Measurements from ENCODE around the gene CDH5. TPM values are rescaled to one million over a fixed set of nuclear protein-coding genes. Genes with fewer than 3 reads are reported as not detected.

The CDH5 gene
- total RNA-seq, 1 donor from 2014 or later = 38.3 TPM

DNA sequence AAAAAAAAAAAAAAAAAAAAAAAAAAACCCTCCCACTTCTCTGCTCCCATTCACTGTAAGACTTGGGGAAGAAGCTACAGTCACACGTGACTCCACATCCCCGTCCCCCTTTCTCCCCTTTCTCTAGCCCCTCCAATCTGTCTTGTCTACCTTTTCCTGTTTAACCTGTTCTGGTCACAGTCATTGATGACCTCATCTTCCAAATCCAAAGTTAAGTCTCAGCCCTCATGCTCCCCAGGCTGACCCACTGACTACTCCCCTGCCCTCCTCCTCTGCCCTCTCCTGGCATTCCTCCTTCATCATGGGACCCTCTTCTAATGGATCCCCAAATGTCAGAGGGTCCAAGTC is 1.6 kb upstream of the CDH5 start:
- H3K4me1 ChIP-seq = peaks cover 25% of the 10 kb centered on the region
- H3K27me3 ChIP-seq = no peaks in the 10 kb centered on the region
- DNase-seq (ENCODE audit: extremely low spot score in 2 of 2) = no peak
- H3K4me3 ChIP-seq = no peak overlapping the region
- no peak overlapping the region for H3K27ac ChIP-seq
- H3K36me3 ChIP-seq = no peaks in the 10 kb centered on the region
- intact Hi-C loops (cut with DNase I) = no loop called here
- no peaks in the 10 kb centered on the region for H3K9me3 ChIP-seq
- TF ChIP-seq POLR2A (IDR thresholded peaks at IDR 0.05) = no peak
- TF ChIP-seq, protein P1, sequence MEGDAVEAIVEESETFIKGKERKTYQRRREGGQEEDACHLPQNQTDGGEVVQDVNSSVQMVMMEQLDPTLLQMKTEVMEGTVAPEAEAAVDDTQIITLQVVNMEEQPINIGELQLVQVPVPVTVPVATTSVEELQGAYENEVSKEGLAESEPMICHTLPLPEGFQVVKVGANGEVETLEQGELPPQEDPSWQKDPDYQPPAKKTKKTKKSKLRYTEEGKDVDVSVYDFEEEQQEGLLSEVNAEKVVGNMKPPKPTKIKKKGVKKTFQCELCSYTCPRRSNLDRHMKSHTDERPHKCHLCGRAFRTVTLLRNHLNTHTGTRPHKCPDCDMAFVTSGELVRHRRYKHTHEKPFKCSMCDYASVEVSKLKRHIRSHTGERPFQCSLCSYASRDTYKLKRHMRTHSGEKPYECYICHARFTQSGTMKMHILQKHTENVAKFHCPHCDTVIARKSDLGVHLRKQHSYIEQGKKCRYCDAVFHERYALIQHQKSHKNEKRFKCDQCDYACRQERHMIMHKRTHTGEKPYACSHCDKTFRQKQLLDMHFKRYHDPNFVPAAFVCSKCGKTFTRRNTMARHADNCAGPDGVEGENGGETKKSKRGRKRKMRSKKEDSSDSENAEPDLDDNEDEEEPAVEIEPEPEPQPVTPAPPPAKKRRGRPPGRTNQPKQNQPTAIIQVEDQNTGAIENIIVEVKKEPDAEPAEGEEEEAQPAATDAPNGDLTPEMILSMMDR (IDR thresholded peaks at IDR 0.05) = no peak
- no peak for TF ChIP-seq POLR2AphosphoS5 (IDR thresholded peaks at IDR 0.05; ENCODE audit: insufficient read depth in 1 of 2, low read depth in 1 of 2)

DNA sequence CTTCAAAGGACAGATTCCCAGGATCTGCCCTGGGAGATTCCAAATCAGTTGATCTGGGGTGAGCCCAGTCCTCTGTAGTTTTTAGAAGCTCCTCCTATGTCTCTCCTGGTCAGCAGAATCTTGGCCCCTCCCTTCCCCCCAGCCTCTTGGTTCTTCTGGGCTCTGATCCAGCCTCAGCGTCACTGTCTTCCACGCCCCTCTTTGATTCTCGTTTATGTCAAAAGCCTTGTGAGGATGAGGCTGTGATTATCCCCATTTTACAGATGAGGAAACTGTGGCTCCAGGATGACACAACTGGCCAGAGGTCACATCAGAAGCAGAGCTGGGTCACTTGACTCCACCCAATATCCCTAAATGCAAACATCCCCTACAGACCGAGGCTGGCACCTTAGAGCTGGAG is 840 bp upstream of the CDH5 start:
- no peak overlapping the region for H3K4me3 ChIP-seq
- no peaks in the 10 kb centered on the region for H3K27me3 ChIP-seq
- H3K27ac ChIP-seq = no peak overlapping the region
- H3K4me1 ChIP-seq = peaks cover 25% of the 10 kb centered on the region
- no peaks in the 10 kb centered on the region for H3K9me3 ChIP-seq
- no peaks in the 10 kb centered on the region for H3K36me3 ChIP-seq
- no peak for DNase-seq (ENCODE audit: extremely low spot score in 2 of 2)
- intact Hi-C loops (cut with DNase I) = no loop called here
- TF ChIP-seq, protein P1 (IDR thresholded peaks at IDR 0.05) = no peak
- TF ChIP-seq POLR2A (IDR thresholded peaks at IDR 0.05) = no peak
- no peak for TF ChIP-seq POLR2AphosphoS5 (IDR thresholded peaks at IDR 0.05; ENCODE audit: insufficient read depth in 1 of 2, low read depth in 1 of 2)

DNA sequence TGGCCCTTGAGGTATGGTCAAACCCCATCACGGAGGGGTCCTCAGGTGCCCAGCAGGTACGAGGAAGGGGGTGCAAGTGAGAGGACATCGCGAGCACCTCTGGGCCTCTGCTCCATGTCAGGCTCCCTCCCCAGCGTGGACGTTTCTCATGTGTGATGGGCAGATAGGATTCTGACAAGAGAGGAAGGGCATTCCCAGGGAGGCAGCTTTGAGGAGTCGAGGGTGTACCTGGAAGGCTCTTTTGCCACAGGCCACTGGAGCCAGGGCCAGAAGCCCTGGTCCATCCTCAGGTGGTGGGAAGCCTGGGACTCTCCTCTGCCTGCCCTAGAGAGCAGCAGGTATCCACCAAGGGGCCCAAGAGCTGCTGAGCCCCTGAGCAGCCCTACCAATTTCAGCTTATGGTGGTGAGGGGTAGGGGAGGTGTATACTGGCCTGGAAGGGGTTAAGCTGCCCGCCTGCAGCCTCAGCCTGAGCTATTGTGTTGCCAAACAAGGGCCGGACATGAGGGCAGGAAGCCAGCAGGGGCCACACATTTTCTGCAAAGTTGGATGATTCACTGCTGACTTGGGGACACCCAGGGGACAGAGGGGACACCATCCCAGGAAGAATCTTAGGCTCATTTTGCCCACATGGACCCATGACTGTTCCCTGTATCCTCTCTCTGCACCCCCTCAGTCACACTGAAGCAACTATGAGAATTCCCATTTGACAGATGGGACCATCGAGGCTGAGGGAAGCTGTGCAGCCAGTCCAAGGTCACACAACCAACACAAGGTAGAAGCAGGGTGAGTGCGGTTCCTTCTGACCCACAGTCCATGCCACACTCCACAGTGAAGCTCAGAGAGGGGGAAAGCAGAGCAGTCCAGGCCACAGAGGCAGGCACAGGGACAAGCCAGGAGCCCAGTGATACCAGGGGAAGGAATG is 1.7 kb downstream of the CDH5 start:
- H3K27ac ChIP-seq = peak overlapping the region; percentile 16

DNA sequence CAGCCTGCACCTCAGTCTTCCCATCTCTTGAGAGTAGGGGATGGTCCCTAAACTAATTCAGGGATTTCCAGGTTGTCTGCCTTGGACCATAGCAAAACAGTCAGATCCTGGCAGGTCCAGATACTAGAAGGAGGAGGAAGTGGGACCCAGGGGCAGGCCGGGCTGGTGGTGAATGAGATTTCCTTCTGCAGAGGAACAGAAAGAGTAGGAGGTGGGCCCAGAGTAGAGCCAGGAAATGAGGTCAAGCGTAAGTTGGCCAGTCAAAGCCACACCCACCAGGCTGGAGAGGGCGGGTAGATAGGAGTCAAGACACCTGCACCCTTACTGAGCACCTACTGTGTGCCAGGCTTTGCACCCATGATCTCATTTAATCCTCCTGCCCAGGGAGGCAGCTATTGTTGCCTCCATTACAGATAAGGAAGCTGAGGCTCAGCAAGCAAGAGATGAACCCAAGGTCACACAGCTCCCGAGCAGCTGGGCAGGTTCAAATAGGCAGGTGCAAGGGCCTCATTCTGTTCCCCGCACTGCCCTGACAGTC is 2.6 kb downstream of the CDH5 start:
- TF ChIP-seq POLR2AphosphoS5 (IDR thresholded peaks at IDR 0.05; ENCODE audit: insufficient read depth in 1 of 2, low read depth in 1 of 2) (no peak), POLR2A (IDR thresholded peaks at IDR 0.05) (no peak)
- TF ChIP-seq, protein P1 (IDR thresholded peaks at IDR 0.05) = no peak
- intact Hi-C loops (cut with DNase I) = no loop called here
- Histone ChIP-seq H3K4me3 (no peak overlapping the region), H3K27me3 (no peaks in the 10 kb centered on the region), H3K9me3 (no peaks in the 10 kb centered on the region), H3K27ac (no peak overlapping the region), H3K36me3 (no peaks in the 10 kb centered on the region), H3K4me1 (peaks cover 23% of the 10 kb centered on the region)
- no peak for DNase-seq (ENCODE audit: extremely low spot score in 2 of 2)

More for the DNA sequence above, 1.7 kb downstream of the CDH5 start:
- no peak for DNase-seq (ENCODE audit: extremely low spot score in 2 of 2)
- intact Hi-C loops (cut with DNase I) = no loop called here
- Histone ChIP-seq H3K4me1 (peaks cover 25% of the 10 kb centered on the region), H3K36me3 (no peaks in the 10 kb centered on the region), H3K4me3 (peak overlapping the region; percentile 30 to 37), H3K27me3 (no peaks in the 10 kb centered on the region), H3K9me3 (no peaks in the 10 kb centered on the region)
- no peak for TF ChIP-seq POLR2AphosphoS5 (IDR thresholded peaks at IDR 0.05; ENCODE audit: insufficient read depth in 1 of 2, low read depth in 1 of 2)
- TF ChIP-seq, protein P1 (IDR thresholded peaks at IDR 0.05) = no peak
- no peak for TF ChIP-seq POLR2A (IDR thresholded peaks at IDR 0.05)

Data from vagina (tissue), 2 donors.